A549 (cell line): ENCODE measurements around the gene TXNL4A.

Experiments
- CTCF ChIP-seq: fragments of >200 bp; sonication (Bioruptor Twin); formaldehyde crosslinking; IDR thresholded peaks from 3 replicates; pipeline ENCODE4 v1.5.1; 2016
- JUN ChIP-seq, 2 experiments: fragments of >200 bp; sonication (Bioruptor Twin); formaldehyde crosslinking; IDR thresholded peaks; 2 replicates in 1 of 2; 3 replicates in 1 of 2; pipeline ENCODE4 v1.6.1; 2016 to 2017
- PHF8 ChIP-seq: fragments of 200-600 bp; sonication (generic); IDR thresholded peaks from 2 replicates; pipeline ENCODE4 v1.6.1; 2016; ENCODE audit warnings: low read depth, mild to moderate bottlenecking, antibody characterized with exemption, moderate library complexity, borderline replicate concordance
- POLR2A ChIP-seq: IDR thresholded peaks from 2 replicates; pipeline ENCODE4 v1.6.1; 2012; ENCODE audit warnings: mild to moderate bottlenecking, low read length

- TF ChIP-seq CTCF (no peak), JUN (IDR thresholded peaks at IDR 0.05) (no peak), POLR2A (no peak), PHF8 (no peak)
These were observed 38.0 kb upstream of the TXNL4A start for GRCh38 chr18:80026363-80026762.
